Measurements from ENCODE around the gene KRT73. TPM values are rescaled to one million over a fixed set of nuclear protein-coding genes. Genes with fewer than 3 reads are reported as not detected.

KRT73 gene
- total and polyA plus RNA-seq, 8 donors = not detected

GRCh38 chr12:52636189-52636588 lies 17.8 kb upstream of the KRT73 start:
- Histone ChIP-seq H3K9me3 (no peaks in the 10 kb centered on the region), H3K27me3 (no peaks in the 10 kb centered on the region), H3K36me3 (no peaks in the 10 kb centered on the region), H3K4me3 (no peak overlapping the region), H3K4me1 (peaks cover 0 to 13% (median 0%) of the 10 kb centered on the region in 4 donors), H3K27ac (no peak overlapping the region)
- intact Hi-C loops (cut with DNase I; ENCODE audit: low total_unique reads) = no loop called here
- TF ChIP-seq EP300 (IDR thresholded peaks at IDR 0.05) (no peak), POLR2A (IDR thresholded peaks at IDR 0.05) (no peak), CTCF (IDR thresholded peaks at IDR 0.05) (no peak), POLR2AphosphoS5 (IDR thresholded peaks at IDR 0.05) (no peak)
- WGBS, 5 donors = 65 to 76% (median 69%) methylated on average over 6 of the region's 6 CpGs
- DNase-seq = no peak

GRCh38 chr12:52634266-52635056 lies 16.1 kb upstream of the KRT73 start:
- TF ChIP-seq POLR2AphosphoS5 (IDR thresholded peaks at IDR 0.05) (no peak), CTCF (IDR thresholded peaks at IDR 0.05) (no peak), POLR2A (IDR thresholded peaks at IDR 0.05) (no peak), EP300 (IDR thresholded peaks at IDR 0.05) (no peak)
- Histone ChIP-seq H3K4me1 (peaks cover 0 to 13% (median 0%) of the 10 kb centered on the region in 4 donors), H3K36me3 (no peaks in the 10 kb centered on the region), H3K27ac (no peak overlapping the region), H3K9me3 (no peaks in the 10 kb centered on the region), H3K4me3 (no peak overlapping the region), H3K27me3 (no peaks in the 10 kb centered on the region)
- peak in 1 of 2 donors; percentile 73 for DNase-seq
- WGBS, 5 donors = 35 to 54% (median 41%) methylated on average over 6 to 7 of the region's 7 CpGs
- intact Hi-C loops (cut with DNase I; ENCODE audit: low total_unique reads) = no loop called here

GRCh38 chr12:52633383-52633782 lies 15.0 kb upstream of the KRT73 start:
- intact Hi-C loops (cut with DNase I; ENCODE audit: low total_unique reads) = no loop called here
- H3K9me3 ChIP-seq = no peaks in the 10 kb centered on the region
- peaks cover 0 to 13% (median 0%) of the 10 kb centered on the region in 4 donors for H3K4me1 ChIP-seq
- H3K36me3 ChIP-seq = no peaks in the 10 kb centered on the region
- DNase-seq = peak in 1 of 2 donors; percentile 34
- H3K4me3 ChIP-seq = no peak overlapping the region
- no peaks in the 10 kb centered on the region for H3K27me3 ChIP-seq
- TF ChIP-seq CTCF (IDR thresholded peaks at IDR 0.05) (no peak), EP300 (IDR thresholded peaks at IDR 0.05) (no peak), POLR2AphosphoS5 (IDR thresholded peaks at IDR 0.05) (no peak), POLR2A (IDR thresholded peaks at IDR 0.05) (no peak)
- 46 to 66% (median 62%) methylated on average over 4 of the region's 4 CpGs for WGBS, 5 donors
- no peak overlapping the region for H3K27ac ChIP-seq

- Histone ChIP-seq H3K36me3 (no peaks in the 10 kb centered on the region), H3K4me3 (no peak overlapping the region), H3K9me3 (no peaks in the 10 kb centered on the region), H3K27ac (no peak overlapping the region), H3K27me3 (no peaks in the 10 kb centered on the region), H3K4me1 (peaks cover 0 to 13% (median 0%) of the 10 kb centered on the region in 4 donors)
- intact Hi-C loops (cut with DNase I; ENCODE audit: low total_unique reads) = no loop called here
- DNase-seq = no peak
- TF ChIP-seq POLR2AphosphoS5 (IDR thresholded peaks at IDR 0.05) (no peak), POLR2A (IDR thresholded peaks at IDR 0.05) (no peak), EP300 (IDR thresholded peaks at IDR 0.05) (no peak), CTCF (IDR thresholded peaks at IDR 0.05) (no peak)
- WGBS, 5 donors = 45 to 78% (median 78%) methylated on average over 4 of the region's 4 CpGs
Observed at GRCh38 chr12:52632656-52633055, 14.3 kb upstream of the KRT73 start.
